GM23338 (cell line): Measurements from ENCODE around the gene SFMBT2.

ENCODE experiments used
- CREB1 ChIP-seq: fragments of 250-450 bp; sonication (Bioruptor Pico); IDR thresholded peaks from 2 replicates; pipeline ENCODE4 v1.5.0; 2020; ENCODE audit warnings: low read depth, mild to moderate bottlenecking, moderate library complexity
- EZH2 ChIP-seq: fragments of 200-600 bp; sonication (generic); IDR thresholded peaks from one replicate; pipeline ENCODE4 v1.8.0; 2017; ENCODE audit warnings: antibody characterized with exemption, mild to moderate bottlenecking, low read depth; ENCODE audit not compliant: unreplicated experiment
- NANOG ChIP-seq: IDR thresholded peaks from 2 replicates; pipeline ENCODE4 v1.6.1; 2016; ENCODE audit warnings: antibody characterized with exemption, borderline replicate concordance
- POLR2AphosphoS5 ChIP-seq: IDR thresholded peaks from 2 replicates; pipeline ENCODE4 v1.6.1; 2016; ENCODE audit warnings: antibody characterized with exemption, low read depth

GRCh38 chr10:7263616-7264015 lies 147.2 kb downstream of the SFMBT2 start:
- TF ChIP-seq EZH2 (no peak), POLR2AphosphoS5 (no peak), CREB1 (CRISPR knock-in tag) (no peak), NANOG (no peak)
